Choroid plexus epithelial cell (primary cell): ENCODE measurements around the gene CLCF1.

Experiments
- DNase-seq: peaks from one replicate; pipeline ENCODE4 v3.0.0-alpha.2; 2010; ENCODE audit warnings: low read depth
- H3K4me3 ChIP-seq: 2 replicates; pipeline ENCODE4 v1.5.1; 2011; ENCODE audit warnings: low read depth, mild to moderate bottlenecking, control low read depth, low read length, moderate library complexity
- TF ChIP-seq, protein P1 (sequence below): conservative IDR thresholded peaks from 2 replicates; pipeline ENCODE4 v1.5.1; 2011; ENCODE audit warnings: low read depth, mild to moderate bottlenecking, control low read depth, inconsistent platforms, low read length, moderate library complexity

CLCF1 gene

DNA sequence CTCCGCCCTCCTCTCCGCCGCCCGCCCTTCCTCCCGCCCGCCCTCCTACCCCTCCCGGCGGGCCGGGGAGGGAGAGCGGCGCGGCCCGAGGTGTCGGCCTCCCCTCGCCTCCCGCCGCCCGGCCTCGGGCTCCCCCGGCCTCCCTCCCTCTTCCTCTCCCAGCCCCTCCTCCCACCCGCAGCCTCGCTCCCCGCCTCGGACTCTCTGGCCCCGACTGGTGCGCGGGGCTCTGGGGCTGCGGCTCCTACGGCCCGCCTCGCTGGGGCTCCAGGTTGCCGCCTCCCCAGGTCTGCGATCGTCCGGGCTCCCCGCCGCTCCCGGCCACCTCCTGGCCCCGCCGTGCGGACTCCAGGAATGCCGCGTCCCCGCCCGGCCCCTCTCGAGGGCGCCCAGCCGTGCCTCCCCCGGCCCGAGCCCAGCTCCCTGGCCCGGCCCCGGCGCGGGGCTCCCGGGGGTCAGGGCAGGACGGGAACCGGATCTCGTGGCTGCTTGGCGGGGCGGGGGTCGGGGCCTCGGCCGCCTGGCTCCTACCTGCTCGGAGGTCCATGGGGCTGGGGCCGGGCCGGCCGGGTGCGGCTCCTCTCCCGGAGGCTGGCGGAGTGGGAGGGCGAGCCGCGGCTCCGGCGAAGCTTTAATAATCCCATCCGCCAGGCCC, at the start of gene CLCF1:
Gene CLCF1 (minus strand): TSS at position 606 of the 655 bp plus-strand sequence. CDS start 59 bp downstream, at position 547.
- H3K4me3 ChIP-seq: peak within 1 kb of the TSS; percentile 67
- TF ChIP-seq, protein P1, sequence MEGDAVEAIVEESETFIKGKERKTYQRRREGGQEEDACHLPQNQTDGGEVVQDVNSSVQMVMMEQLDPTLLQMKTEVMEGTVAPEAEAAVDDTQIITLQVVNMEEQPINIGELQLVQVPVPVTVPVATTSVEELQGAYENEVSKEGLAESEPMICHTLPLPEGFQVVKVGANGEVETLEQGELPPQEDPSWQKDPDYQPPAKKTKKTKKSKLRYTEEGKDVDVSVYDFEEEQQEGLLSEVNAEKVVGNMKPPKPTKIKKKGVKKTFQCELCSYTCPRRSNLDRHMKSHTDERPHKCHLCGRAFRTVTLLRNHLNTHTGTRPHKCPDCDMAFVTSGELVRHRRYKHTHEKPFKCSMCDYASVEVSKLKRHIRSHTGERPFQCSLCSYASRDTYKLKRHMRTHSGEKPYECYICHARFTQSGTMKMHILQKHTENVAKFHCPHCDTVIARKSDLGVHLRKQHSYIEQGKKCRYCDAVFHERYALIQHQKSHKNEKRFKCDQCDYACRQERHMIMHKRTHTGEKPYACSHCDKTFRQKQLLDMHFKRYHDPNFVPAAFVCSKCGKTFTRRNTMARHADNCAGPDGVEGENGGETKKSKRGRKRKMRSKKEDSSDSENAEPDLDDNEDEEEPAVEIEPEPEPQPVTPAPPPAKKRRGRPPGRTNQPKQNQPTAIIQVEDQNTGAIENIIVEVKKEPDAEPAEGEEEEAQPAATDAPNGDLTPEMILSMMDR: no peak
- DNase-seq: peak; percentile 69

DNA sequence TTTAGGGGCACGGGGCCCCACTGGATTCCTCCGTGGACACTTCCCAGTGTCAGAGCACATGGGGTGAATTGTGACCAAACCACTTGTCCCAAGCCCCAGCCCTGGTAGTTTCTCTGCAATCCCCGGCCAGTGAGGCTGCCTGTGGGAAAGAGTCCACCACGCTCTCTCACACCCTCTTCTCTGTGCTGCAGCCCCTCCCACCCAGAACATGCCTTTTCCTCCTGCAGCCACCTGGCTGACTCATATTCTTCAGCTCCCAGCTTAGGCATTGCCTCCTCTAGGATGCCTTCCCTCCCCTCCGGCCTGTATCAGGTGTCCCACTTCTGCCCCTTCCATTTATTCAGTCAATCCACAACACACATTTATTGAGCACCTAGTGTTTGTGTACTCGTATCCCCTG, 49.5 kb upstream of the CLCF1 start:
- no peak for DNase-seq
- TF ChIP-seq, protein P1: no peak
- H3K4me3 ChIP-seq: no peak overlapping the region

DNA sequence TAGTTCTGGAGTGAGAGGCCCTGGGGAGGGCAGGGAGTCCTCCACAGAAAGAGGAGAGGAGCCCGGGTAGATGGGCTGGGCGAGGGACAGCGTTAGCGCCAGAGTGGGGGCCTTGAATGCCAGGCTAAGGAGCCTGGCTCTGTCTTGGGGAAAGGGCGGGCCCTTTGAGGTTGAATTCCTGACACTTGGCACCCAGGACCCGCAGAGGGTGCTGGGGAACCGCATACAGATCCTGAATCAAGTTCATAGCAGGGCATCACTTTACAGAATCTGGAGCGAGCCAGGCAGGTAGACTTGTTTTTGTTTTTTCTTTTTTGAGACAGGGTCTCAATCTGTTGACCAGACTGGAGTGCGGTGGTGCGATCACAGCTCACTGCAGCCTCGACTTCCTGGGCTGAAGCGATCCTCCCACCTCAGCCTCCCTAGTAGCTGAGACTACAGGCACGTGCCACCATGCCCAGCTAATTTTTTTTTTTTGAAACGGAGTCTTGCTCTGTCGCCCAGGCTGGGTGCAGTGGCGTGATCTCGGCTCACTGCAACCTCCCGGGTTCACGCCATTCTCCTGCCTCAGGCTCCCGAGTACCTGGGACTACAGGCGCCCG, 48.1 kb upstream of the CLCF1 start:
- DNase-seq: no peak
- TF ChIP-seq, protein P1: no peak
- H3K4me3 ChIP-seq: peak overlapping the region; percentile 27

DNA sequence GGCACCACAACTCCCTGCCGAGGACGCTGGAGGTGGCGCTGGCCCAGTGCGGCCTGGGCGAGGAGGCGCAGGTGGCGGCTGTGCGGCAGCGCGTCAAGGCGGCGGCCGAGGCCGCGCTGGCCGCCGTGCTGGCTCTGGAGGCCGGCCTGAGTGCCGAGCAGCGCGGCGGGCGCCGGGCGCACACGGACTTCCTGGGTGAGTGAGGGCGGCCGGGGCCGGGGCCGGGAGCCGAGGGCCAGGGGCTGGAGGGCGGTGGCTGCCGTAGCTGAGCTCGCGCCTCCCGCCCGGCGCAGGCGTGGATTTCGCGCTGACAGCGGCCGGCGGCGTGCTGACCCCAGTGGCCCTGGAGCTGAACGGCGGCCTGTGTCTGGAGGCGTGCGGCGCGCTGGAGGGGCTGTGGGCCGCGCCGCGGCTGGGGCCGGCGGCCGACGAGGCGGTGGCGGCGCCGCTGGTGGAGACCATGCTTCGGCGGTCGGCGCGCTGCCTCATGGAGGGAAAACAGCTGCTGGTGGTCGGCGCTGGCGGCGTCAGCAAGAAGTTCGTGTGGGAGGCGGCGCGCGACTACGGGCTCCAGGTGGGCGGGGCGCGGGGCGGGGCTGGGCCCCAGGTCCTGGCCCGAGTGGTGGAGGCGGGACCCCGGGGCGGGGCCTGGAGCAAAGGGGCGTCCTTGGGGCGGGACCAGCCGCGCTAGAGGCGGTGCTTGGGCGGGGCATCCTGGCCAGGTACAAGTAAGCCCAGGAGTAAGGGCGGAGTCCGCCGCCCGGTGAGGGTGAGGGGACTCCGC, 47.4 kb upstream of the CLCF1 start:
- TF ChIP-seq, protein P1: no peak
- H3K4me3 ChIP-seq: peak overlapping the region; percentile 57
- peak; percentile 92 for DNase-seq

DNA sequence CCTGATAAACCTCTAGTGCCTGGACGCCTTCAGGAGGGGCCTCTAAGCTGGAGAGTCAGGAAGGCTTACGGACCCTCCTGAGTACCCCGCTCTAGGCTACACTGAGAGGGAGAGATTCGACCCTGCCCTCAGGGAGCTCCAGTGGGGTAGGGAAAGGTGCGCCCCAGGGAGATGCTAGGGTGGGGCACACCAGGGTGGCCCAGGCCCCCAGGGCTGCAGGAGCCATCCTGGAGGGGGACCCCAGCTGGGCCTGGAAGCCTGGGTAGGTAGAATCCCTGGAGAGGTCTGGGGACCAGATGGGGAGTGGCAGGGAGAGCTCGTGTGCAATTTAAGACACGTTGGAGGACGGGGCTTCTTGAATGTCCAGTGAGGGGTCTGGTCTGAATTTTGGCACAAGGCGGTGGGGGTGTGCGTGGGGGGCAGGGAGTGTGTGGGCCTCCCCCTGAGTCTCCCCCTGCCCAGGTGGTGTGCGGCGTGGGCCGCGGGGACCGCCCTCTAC, 46.8 kb upstream of the CLCF1 start:
- DNase-seq: no peak
- peak overlapping the region; percentile 57 for H3K4me3 ChIP-seq
- TF ChIP-seq, protein P1: no peak

DNA sequence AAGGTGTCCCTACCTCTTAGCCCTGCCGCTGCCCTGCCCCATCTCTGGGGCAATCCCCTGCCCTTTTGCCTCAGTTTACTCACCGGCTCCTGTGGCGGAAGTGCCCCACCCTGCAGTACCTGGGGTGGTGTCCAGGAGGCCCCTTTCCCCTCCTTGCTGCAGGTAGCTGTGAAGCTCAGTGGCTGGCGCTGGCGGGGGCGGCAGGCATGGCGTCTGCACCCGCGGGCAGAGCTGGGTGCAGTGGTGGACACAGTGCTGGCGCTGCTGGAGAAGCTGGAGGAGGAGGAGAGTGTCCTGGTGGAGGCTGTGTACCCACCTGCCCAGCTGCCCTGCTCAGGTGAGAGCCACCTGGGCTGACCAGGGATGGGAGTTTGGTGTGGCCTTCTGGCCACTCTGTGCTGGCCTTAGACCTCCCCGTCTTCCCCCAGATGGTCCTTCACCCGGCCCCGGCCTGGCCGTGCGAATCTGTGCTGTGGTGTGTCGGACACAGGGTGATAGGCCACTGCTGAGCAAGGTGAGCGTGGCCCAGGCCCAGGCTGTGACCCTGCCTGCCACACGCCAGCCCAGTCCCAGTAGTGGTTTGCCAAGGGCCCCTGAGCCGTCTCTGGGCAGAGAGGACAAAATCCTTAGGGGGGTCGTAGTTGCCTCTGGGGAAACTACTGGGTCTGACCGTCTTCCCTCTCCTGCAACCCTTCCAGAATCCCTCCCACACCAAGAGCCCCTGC, 46.1 kb upstream of the CLCF1 start:
- H3K4me3 ChIP-seq: no peak overlapping the region
- no peak for DNase-seq
- TF ChIP-seq, protein P1: no peak
